ENCODE measurements around the gene EDARADD.
"Not testable (repeated sequence)": the region's sequence is repeated elsewhere in the genome, so short reads cannot be mapped to it uniquely, and the experiment has no call there.

DNA sequence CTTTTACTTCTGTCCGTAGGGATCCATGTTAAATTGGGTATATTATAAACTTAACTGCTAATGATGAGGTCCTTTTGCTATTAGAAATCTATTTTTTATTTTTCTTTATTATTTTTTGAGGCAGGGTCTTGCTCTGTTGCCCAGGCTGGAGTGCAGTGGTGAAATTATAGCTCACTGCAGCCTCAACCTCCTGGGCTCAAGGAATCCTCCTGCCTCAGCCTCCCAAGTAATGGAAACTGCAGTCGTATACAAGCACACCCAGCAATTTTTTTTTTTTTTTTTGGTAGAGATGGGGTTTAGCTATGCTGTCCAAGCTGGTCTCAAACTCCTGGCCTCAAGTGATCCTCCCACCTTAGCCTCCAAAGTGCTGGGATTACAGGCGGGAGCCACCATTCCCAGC lies 95.1 kb downstream of the EDARADD start:
- TF ChIP-seq, protein P1, sequence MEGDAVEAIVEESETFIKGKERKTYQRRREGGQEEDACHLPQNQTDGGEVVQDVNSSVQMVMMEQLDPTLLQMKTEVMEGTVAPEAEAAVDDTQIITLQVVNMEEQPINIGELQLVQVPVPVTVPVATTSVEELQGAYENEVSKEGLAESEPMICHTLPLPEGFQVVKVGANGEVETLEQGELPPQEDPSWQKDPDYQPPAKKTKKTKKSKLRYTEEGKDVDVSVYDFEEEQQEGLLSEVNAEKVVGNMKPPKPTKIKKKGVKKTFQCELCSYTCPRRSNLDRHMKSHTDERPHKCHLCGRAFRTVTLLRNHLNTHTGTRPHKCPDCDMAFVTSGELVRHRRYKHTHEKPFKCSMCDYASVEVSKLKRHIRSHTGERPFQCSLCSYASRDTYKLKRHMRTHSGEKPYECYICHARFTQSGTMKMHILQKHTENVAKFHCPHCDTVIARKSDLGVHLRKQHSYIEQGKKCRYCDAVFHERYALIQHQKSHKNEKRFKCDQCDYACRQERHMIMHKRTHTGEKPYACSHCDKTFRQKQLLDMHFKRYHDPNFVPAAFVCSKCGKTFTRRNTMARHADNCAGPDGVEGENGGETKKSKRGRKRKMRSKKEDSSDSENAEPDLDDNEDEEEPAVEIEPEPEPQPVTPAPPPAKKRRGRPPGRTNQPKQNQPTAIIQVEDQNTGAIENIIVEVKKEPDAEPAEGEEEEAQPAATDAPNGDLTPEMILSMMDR (IDR thresholded peaks at IDR 0.05) = not testable (repeated sequence)
- not testable (repeated sequence) for TF ChIP-seq POLR2A, POLR2AphosphoS5, EP300 (IDR thresholded peaks at IDR 0.05)

Data from gastroesophageal sphincter (tissue), 3 donors.